Prostate gland (tissue), 2 donors: Measurements from ENCODE around the gene DCD. TPM values are rescaled to one million over a fixed set of nuclear protein-coding genes. Genes with fewer than 3 reads are reported as not detected.
A peak's percentile ranks its signal among the peaks of the same experiment; 100 is the strongest.

Experiments
- DNase-seq: peaks from one replicate; pipeline ENCODE4 v3.0.0-alpha.2; 2019; ENCODE audit warnings: low spot score
- H3K27ac ChIP-seq, 2 donors: fragments of 200-600 bp; sonication (generic); 2 replicates each; pipeline ENCODE4 v1.5.1; 2017 to 2019
- H3K27me3 ChIP-seq: fragments of 200-600 bp; sonication (generic); replicated peaks from 2 replicates; pipeline ENCODE4 v1.5.1; 2019; ENCODE audit not compliant: insufficient read depth
- H3K36me3 ChIP-seq, 2 donors: fragments of 200-600 bp; sonication (generic); 1 replicate in 1 of 2; 2 replicates in 1 of 2; pipeline versions ENCODE4 v1.5.1 to v1.8.1; 2017 to 2019
- H3K4me1 ChIP-seq: fragments of 200-600 bp; sonication (generic); replicated peaks from 2 replicates; pipeline ENCODE4 v1.5.1; 2019
- H3K4me3 ChIP-seq, 2 donors: fragments of 200-600 bp; sonication (generic); 2 replicates each; pipeline ENCODE4 v1.5.1; 2017 to 2019
- H3K9me3 ChIP-seq: fragments of 200-600 bp; sonication (generic); 2 replicates; pipeline ENCODE4 v1.5.1; 2017
- POLR2A ChIP-seq: fragments of 450-650 bp; IDR thresholded peaks from one replicate; pipeline ENCODE4 v1.6.1; 2016; ENCODE audit warnings: antibody characterized with exemption, mild to moderate bottlenecking
- POLR2AphosphoS5 ChIP-seq: sonication (generic); formaldehyde crosslinking; IDR thresholded peaks from one replicate; pipeline ENCODE4 v1.6.1; 2017; ENCODE audit warnings: antibody characterized with exemption
- whole genome bisulfite sequencing: methylation state at CpG from one replicate; pipeline ENCODE4 v1.1.5; 2018; 5-methylcytosine and 5-hydroxymethylcytosine counted together
- intact Hi-C: fragments of 100-400 bp; cut with DNase I; formaldehyde crosslinking; loops from one replicate; pipeline ENCODE4 v1.14.2; 2022
- total RNA-seq, 2 donors: library from RNA; depleted of rRNA; stranded (reverse); fragments of >200 nt; gene quantifications; one replicate each; pipeline ENCODE4 v1.1.0, GENCODE V29; 2016
- TF ChIP-seq, protein P1 (sequence below), 4 experiments: fragments of 200-600 bp in 2 of 4; fragments of 450-650 bp in 2 of 4; sonication (generic) in 2 of 4; IDR thresholded peaks; 1 replicate in 3 of 4; 2 replicates in 1 of 4; pipeline ENCODE4 v1.5.1; 2016 to 2019; ENCODE audit warnings: antibody characterized with exemption in 4 of 4, mild to moderate bottlenecking in 2 of 4, moderate library complexity in 2 of 4

Gene DCD
- total RNA-seq, 2 donors from 2014 or later, result 3.6 TPM; not detected in 1

DNA sequence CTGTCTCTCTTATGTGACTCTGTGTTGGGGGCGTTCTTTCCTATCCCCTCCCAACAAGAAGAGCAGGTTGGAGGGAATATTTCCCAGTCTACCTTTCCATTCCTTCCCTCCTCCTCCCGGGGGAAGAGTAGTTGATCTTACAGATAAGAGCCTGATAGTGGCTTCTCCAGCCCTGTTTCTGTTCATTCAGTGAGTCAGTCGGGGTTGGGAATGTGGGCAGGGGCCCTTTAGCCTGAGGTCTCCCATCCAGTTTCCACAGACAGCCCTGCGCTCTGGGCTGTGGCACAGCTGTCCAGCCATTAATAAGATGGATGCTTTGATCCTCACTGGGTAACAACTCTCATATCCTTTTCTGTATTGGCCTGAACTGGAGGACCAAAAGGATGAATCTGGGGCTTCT is 41.6 kb downstream of the DCD start:
- no peak overlapping the region for H3K27ac ChIP-seq
- H3K27me3 ChIP-seq, result no peaks in the 10 kb centered on the region
- no peaks in the 10 kb centered on the region for H3K9me3 ChIP-seq
- DNase-seq, result no peak
- 51% methylated on average over 4 of the region's 4 CpGs for WGBS
- H3K4me1 ChIP-seq, result no peaks in the 10 kb centered on the region
- TF ChIP-seq POLR2A, result no peak
- TF ChIP-seq POLR2AphosphoS5, result no peak
- TF ChIP-seq, protein P1, sequence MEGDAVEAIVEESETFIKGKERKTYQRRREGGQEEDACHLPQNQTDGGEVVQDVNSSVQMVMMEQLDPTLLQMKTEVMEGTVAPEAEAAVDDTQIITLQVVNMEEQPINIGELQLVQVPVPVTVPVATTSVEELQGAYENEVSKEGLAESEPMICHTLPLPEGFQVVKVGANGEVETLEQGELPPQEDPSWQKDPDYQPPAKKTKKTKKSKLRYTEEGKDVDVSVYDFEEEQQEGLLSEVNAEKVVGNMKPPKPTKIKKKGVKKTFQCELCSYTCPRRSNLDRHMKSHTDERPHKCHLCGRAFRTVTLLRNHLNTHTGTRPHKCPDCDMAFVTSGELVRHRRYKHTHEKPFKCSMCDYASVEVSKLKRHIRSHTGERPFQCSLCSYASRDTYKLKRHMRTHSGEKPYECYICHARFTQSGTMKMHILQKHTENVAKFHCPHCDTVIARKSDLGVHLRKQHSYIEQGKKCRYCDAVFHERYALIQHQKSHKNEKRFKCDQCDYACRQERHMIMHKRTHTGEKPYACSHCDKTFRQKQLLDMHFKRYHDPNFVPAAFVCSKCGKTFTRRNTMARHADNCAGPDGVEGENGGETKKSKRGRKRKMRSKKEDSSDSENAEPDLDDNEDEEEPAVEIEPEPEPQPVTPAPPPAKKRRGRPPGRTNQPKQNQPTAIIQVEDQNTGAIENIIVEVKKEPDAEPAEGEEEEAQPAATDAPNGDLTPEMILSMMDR (IDR thresholded peaks at IDR 0.05), result no peak
- no peaks in the 10 kb centered on the region for H3K36me3 ChIP-seq
- no peak overlapping the region for H3K4me3 ChIP-seq
- intact Hi-C loops, result no loop called here

DNA sequence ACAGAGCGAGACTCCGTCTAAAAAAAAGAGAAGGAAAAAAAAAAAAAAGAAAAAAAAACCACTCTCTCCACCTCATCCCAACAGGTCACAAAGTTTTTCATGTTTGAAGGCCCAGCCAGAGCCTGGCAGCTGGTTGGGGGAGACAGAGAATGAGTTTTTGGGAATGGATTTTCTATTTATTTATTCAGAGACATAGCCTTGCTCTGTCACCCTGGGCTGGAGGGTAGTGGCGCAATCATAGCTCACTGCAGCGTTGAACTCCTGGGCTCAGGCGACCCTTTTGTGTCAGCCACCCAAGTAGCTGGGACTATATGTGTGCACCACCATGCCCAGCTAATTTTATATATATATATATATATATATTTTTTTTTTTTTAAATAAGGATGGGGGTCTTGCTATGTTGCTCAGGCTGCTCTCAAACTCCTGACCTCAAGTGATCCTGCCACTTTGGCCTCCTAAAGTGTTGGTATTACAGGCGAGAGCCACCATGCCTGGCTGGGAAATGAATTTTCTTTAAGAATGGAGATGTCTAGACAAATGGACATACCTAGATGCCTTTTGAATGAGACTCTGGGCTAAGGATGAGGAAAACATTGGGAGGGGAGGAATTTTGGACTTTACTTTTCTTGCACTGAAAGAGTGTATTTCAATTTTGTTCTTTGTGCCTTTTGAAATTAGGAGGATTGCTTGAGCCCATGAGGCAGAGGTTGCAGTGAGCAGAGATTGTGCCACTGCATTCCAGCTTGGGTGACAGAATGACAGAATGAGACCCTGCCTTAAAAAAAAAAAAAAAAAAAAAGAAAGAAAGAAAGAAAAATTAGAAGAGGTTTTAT is 42.8 kb downstream of the DCD start:
- intact Hi-C loops, result no loop called here
- DNase-seq, result no peak
- Histone ChIP-seq H3K9me3 (no peaks in the 10 kb centered on the region), H3K4me3 (no peak overlapping the region), H3K27me3 (no peaks in the 10 kb centered on the region), H3K4me1 (no peaks in the 10 kb centered on the region), H3K27ac (no peak overlapping the region), H3K36me3 (no peaks in the 10 kb centered on the region)
- no peak for TF ChIP-seq POLR2AphosphoS5
- no peak for TF ChIP-seq POLR2A
- TF ChIP-seq, protein P1 (IDR thresholded peaks at IDR 0.05), result no peak
- WGBS, result 95% methylated on average over 6 of the region's 6 CpGs

DNA sequence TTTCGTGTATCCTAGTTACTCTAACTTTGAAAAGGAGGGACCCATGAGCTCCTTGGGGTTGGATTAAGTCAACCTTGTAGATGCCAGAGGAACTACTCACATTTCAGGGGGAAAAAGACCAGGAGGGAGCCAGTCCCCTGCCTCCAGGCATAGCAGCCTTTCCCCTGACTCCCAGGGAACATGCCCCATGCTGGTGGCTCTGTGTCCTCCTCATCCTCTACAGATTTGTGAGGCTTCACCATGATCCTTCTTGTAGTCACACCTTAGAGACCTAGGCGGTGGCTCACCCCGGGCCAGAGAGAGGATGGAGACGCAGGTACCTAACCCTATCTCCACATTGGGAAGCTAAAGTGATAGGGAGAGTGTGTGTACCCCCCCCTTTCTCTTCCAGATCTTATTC is 43.7 kb downstream of the DCD start:
- WGBS, result 92% methylated on average over 4 of the region's 4 CpGs
- no peak overlapping the region for H3K4me3 ChIP-seq
- no peaks in the 10 kb centered on the region for H3K27me3 ChIP-seq
- no peak for DNase-seq
- H3K27ac ChIP-seq, result no peak overlapping the region
- no peaks in the 10 kb centered on the region for H3K36me3 ChIP-seq
- no peak for TF ChIP-seq POLR2A
- TF ChIP-seq POLR2AphosphoS5, result no peak
- TF ChIP-seq, protein P1 (IDR thresholded peaks at IDR 0.05), result no peak
- no peaks in the 10 kb centered on the region for H3K4me1 ChIP-seq
- no peaks in the 10 kb centered on the region for H3K9me3 ChIP-seq
- intact Hi-C loops, result no loop called here

DNA sequence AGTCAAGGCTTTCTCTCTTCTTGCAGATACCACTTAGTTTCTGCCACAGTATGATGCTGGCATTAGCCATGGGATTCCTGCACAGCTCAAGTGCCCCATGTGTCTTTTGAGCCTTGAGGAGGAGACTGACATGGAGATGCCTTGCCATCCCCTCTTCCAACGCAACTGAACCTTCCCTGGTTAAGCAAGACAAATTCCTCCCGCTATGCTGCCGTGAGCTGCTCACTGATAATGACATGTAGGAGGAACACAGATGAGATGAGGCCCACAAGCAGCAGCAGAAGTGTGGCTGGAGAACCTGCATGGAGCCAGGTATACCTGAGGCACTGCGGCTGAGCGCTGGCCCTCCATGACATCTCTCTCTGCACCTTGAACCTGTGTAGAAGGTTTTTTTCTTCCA is 44.3 kb downstream of the DCD start:
- WGBS, result 98% methylated on average over 5 of the region's 5 CpGs
- Histone ChIP-seq H3K36me3 (no peaks in the 10 kb centered on the region), H3K4me3 (no peak overlapping the region), H3K4me1 (no peaks in the 10 kb centered on the region), H3K27ac (no peak overlapping the region), H3K27me3 (no peaks in the 10 kb centered on the region), H3K9me3 (no peaks in the 10 kb centered on the region)
- intact Hi-C loops, result no loop called here
- TF ChIP-seq, protein P1 (IDR thresholded peaks at IDR 0.05), result no peak
- no peak for DNase-seq

DNA sequence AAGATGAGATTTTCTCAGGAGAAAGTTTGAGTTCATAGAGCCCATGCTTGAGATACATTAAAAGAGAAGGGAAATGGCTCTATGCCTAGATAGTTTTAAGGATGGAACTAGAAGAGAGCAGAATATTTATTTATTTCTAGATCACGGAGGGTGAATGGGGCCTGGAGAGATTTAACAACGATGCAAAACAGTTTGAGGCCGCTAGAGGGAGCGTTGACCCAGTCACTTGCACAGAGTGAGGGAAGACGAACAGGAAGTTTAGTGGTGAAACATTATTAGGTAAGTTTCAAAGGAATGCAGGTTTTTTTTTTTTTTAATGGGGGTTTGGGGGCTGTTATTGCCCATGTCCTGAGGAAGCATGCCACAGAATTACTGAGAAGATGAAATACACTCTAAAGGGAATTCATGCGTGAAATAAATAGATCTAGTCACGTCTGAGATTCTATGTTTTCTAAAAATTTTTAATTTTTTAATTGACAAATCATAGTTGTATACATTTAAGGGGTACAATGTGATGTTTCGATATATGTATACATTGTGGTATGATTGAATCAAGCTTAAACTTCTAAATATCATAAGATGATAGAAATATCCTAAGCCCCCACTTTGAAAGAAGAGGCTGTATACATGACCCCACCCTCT is 44.9 kb downstream of the DCD start:
- no peaks in the 10 kb centered on the region for H3K36me3 ChIP-seq
- intact Hi-C loops, result no loop called here
- peak; percentile 60 for DNase-seq
- no peaks in the 10 kb centered on the region for H3K4me1 ChIP-seq
- H3K27ac ChIP-seq, result no peak overlapping the region
- H3K9me3 ChIP-seq, result no peaks in the 10 kb centered on the region
- 28% methylated on average over 8 of the region's 8 CpGs for WGBS
- H3K27me3 ChIP-seq, result no peaks in the 10 kb centered on the region
- TF ChIP-seq, protein P1 (IDR thresholded peaks at IDR 0.05), result peak in 3 of 4 experiments; percentile 50 to 62 (median 50)
- TF ChIP-seq POLR2A, result no peak
- H3K4me3 ChIP-seq, result no peak overlapping the region
